Spleen (tissue), 11 donors: ENCODE results near the gene ABCB9. TPM values are rescaled to one million over a fixed set of nuclear protein-coding genes. Genes with fewer than 3 reads are reported as not detected.

Experiments used
- DNase-seq: peaks from one replicate; pipeline ENCODE4 v3.0.0-alpha.2; 2020
- H3K27ac ChIP-seq, 8 donors: fragments of 200-600 bp; sonication (generic) in 7 of 8; 1 replicate in 4 of 8; 2 replicates in 4 of 8; pipeline versions ENCODE4 v1.5.0 to v1.8.0; 2016 to 2021; ENCODE audit warnings: inconsistent platforms in 4 of 8, mild to moderate bottlenecking in 4 of 8, moderate library complexity in 1 of 8
- H3K27me3 ChIP-seq, 7 donors: fragments of 200-600 bp; sonication (generic) in 6 of 7; replicated peaks in 1 of 7; 1 replicate in 4 of 7; 2 replicates in 3 of 7; pipeline versions ENCODE4 v1.5.0 to v1.8.0; 2016 to 2021; ENCODE audit warnings: inconsistent platforms in 3 of 7, mild to moderate bottlenecking in 1 of 7
- H3K36me3 ChIP-seq, 6 donors: fragments of 200-600 bp; sonication (generic) in 5 of 6; 1 replicate in 4 of 6; 2 replicates in 2 of 6; pipeline versions ENCODE4 v1.5.0 to v1.8.0; 2016 to 2021; ENCODE audit warnings: inconsistent platforms in 2 of 6
- H3K4me1 ChIP-seq, 6 donors: fragments of 200-600 bp; sonication (generic) in 5 of 6; 1 replicate in 3 of 6; 2 replicates in 3 of 6; pipeline versions ENCODE4 v1.5.0 to v1.8.0; 2016 to 2021; ENCODE audit warnings: inconsistent platforms in 3 of 6
- H3K4me3 ChIP-seq, 8 donors: fragments of 200-600 bp; sonication (generic) in 7 of 8; 1 replicate in 4 of 8; 2 replicates in 4 of 8; pipeline versions ENCODE4 v1.5.0 to v1.8.0; 2016 to 2021; ENCODE audit warnings: inconsistent platforms in 4 of 8, mild to moderate bottlenecking in 4 of 8, moderate library complexity in 2 of 8
- H3K9me3 ChIP-seq, 8 donors: fragments of 200-600 bp; sonication (generic) in 7 of 8; 1 replicate in 4 of 8; 2 replicates in 4 of 8; pipeline versions ENCODE4 v1.5.0 to v1.8.0; 2016 to 2021; ENCODE audit warnings: inconsistent platforms in 4 of 8
- CTCF ChIP-seq, 11 experiments: fragments of 200-600 bp in 7 of 11; fragments of 450-650 bp in 4 of 11; sonication (generic) in 4 of 11; IDR thresholded peaks in 8 of 11; conservative IDR thresholded peaks in 3 of 11; 1 replicate in 7 of 11; 2 replicates in 4 of 11; pipeline versions ENCODE4 v1.4.0 to v1.8.0; 2016 to 2021; ENCODE audit warnings: antibody characterized with exemption in 11 of 11, inconsistent platforms in 4 of 11, mild to moderate bottlenecking in 1 of 11
- POLR2A ChIP-seq, 3 donors: fragments of 450-650 bp; IDR thresholded peaks; one replicate each; pipeline ENCODE4 v1.5.1; 2017; ENCODE audit warnings: antibody characterized with exemption in 3 of 3, mild to moderate bottlenecking in 1 of 3
- POLR2AphosphoS5 ChIP-seq, 3 donors: sonication (generic); formaldehyde crosslinking; IDR thresholded peaks; one replicate each; pipeline ENCODE4 v1.5.1; 2017; ENCODE audit warnings: antibody characterized with exemption in 3 of 3
- WGBS, 5 donors: extraction: QIAGEN DNeasy Blood & Tissue Kit in 3 of 5; methylation state at CpG; one replicate each; pipeline versions ENCODE4 v1.1.5 to v1.1.7; 2013 to 2018; 5-methylcytosine and 5-hydroxymethylcytosine counted together
- intact Hi-C: fragments of 100-400 bp; cut with DNase I; formaldehyde crosslinking; loops from one replicate; pipeline ENCODE4 v1.15.0; 2023; ENCODE audit warnings: low total_unique reads
- polyA plus RNA-seq, 3 donors: library from polyadenylated mRNA; stranded (reverse); fragments of 200-250 nt; gene quantifications; one replicate each; pipeline ENCODE4 v1.2.1, GENCODE V29; 2013
- total RNA-seq, 7 donors: library from RNA; depleted of rRNA in 3 of 7; stranded (reverse); fragments of >200 nt in 3 of 7; fragmentation: NEBNext Ultra II Directional in 4 of 7; extraction: Animal tissue kit (Norgen Biotek cat#: 25700) in 4 of 7; gene quantifications; one replicate each; pipeline versions ENCODE4 v1.1.0 to v1.2.1, GENCODE V29; 2016 to 2021
- donor health status: healthy with polysubstance abuse.
- donor health status: DM: no; HTN: no; CAD: no; lungs with moderate emphysema.
- donor health status: DM: no; HTN: no; CAD: no.
- donor health status: Bipolar disorder and iron deficiency.
- donor health status: healthy.
- donor health status: DM: no; HTN: no; CAD: no.
- donor health status: DM: yes; HTN: yes; CAD: no.

Gene ABCB9
- total and polyA plus RNA-seq, 10 donors: 1.5 to 6.2 (median 4.5) TPM

GRCh38 chr12:123010681-123011080, 44.4 kb upstream of the ABCB9 start:
- Histone ChIP-seq H3K4me3 (no peak overlapping the region), H3K36me3 (peaks cover 0 to 69% (median 9%) of the 10 kb centered on the region in 6 donors), H3K4me1 (no peaks in the 10 kb centered on the region), H3K27ac (no peak overlapping the region), H3K9me3 (no peaks in the 10 kb centered on the region), H3K27me3 (no peaks in the 10 kb centered on the region)
- TF ChIP-seq POLR2AphosphoS5 (IDR thresholded peaks at IDR 0.05) (no peak), CTCF (IDR thresholded peaks at IDR 0.05 in 8 of 11, conservative IDR thresholded peaks at IDR 0.05 in 3 of 11) (no peak), POLR2A (IDR thresholded peaks at IDR 0.05) (no peak)
- 89 to 98% (median 93%) methylated on average over 4 of the region's 4 CpGs for WGBS, 5 donors
- no peak for DNase-seq
- intact Hi-C loops: no loop called here

GRCh38 chr12:123010110-123010509, 43.8 kb upstream of the ABCB9 start:
- Histone ChIP-seq H3K27ac (no peak overlapping the region), H3K4me3 (no peak overlapping the region), H3K4me1 (no peaks in the 10 kb centered on the region), H3K27me3 (no peaks in the 10 kb centered on the region), H3K9me3 (no peaks in the 10 kb centered on the region), H3K36me3 (peaks cover 0 to 74% (median 9%) of the 10 kb centered on the region in 6 donors)
- TF ChIP-seq POLR2A (IDR thresholded peaks at IDR 0.05) (no peak), CTCF (IDR thresholded peaks at IDR 0.05 in 8 of 11, conservative IDR thresholded peaks at IDR 0.05 in 3 of 11) (no peak), POLR2AphosphoS5 (IDR thresholded peaks at IDR 0.05) (no peak)
- intact Hi-C loops: no loop called here
- 76 to 85% (median 81%) methylated on average over 1 of the region's 1 CpG for WGBS, 5 donors
- DNase-seq: no peak

- intact Hi-C loops: no loop called here
- Histone ChIP-seq H3K27me3 (no peaks in the 10 kb centered on the region), H3K36me3 (peaks cover 0 to 67% (median 13%) of the 10 kb centered on the region in 6 donors), H3K9me3 (no peaks in the 10 kb centered on the region), H3K4me1 (no peaks in the 10 kb centered on the region), H3K4me3 (no peak overlapping the region), H3K27ac (no peak overlapping the region)
- no peak for DNase-seq
- TF ChIP-seq CTCF (IDR thresholded peaks at IDR 0.05 in 8 of 11, conservative IDR thresholded peaks at IDR 0.05 in 3 of 11) (no peak), POLR2AphosphoS5 (IDR thresholded peaks at IDR 0.05) (no peak), POLR2A (IDR thresholded peaks at IDR 0.05) (no peak)
- WGBS, 5 donors: 83 to 93% (median 86%) methylated on average over 12 of the region's 12 CpGs
These were observed 40.7 kb upstream of the ABCB9 start for GRCh38 chr12:123006977-123007376.

- no peak for TF ChIP-seq POLR2A (IDR thresholded peaks at IDR 0.05)
- no peak for TF ChIP-seq POLR2AphosphoS5 (IDR thresholded peaks at IDR 0.05)
- TF ChIP-seq CTCF (IDR thresholded peaks at IDR 0.05 in 8 of 11, conservative IDR thresholded peaks at IDR 0.05 in 3 of 11): no peak
- no peaks in the 10 kb centered on the region for H3K9me3 ChIP-seq
- intact Hi-C loops: no loop called here
- no peak overlapping the region for H3K27ac ChIP-seq
- H3K27me3 ChIP-seq: no peaks in the 10 kb centered on the region
- no peaks in the 10 kb centered on the region for H3K4me1 ChIP-seq
- DNase-seq: no peak
- H3K4me3 ChIP-seq: no peak overlapping the region
- WGBS, 5 donors: 86 to 97% (median 96%) methylated on average over 10 to 22 of the region's 22 CpGs
- peaks cover 0 to 62% (median 14%) of the 10 kb centered on the region in 6 donors for H3K36me3 ChIP-seq
These were observed 38.9 kb upstream of the ABCB9 start for GRCh38 chr12:123005081-123005626.
